H9 (cell line): ENCODE measurements around the gene C1QB. TPM values are rescaled to one million over a fixed set of nuclear protein-coding genes. Genes with fewer than 3 reads are reported as not detected.
A peak's percentile ranks its signal among the peaks of the same experiment; 100 is the strongest.

Experiments
- DNase-seq: peaks from one replicate; pipeline ENCODE4 v3.0.0-alpha.2; 2017
- H2AFZ ChIP-seq: one replicate; pipeline ENCODE4 v1.6.1; 2013; ENCODE audit warnings: mild to moderate bottlenecking, low read length, control low read depth, moderate library complexity
- H2AK5ac ChIP-seq: 2 replicates; pipeline ENCODE4 v1.6.1; 2013; ENCODE audit warnings: low read length, control low read depth, mixed read lengths; ENCODE audit not compliant: insufficient read length
- H2BK120ac ChIP-seq: one replicate; pipeline ENCODE4 v1.6.1; 2013; ENCODE audit warnings: low read depth, mild to moderate bottlenecking, low read length, control low read depth, inconsistent platforms; ENCODE audit not compliant: poor library complexity, severe bottlenecking
- H2BK12ac ChIP-seq: 2 replicates; pipeline ENCODE4 v1.6.1; 2013; ENCODE audit warnings: low read length, control low read depth, mixed read lengths, low read depth; ENCODE audit not compliant: insufficient read length
- H2BK15ac ChIP-seq: 2 replicates; pipeline ENCODE4 v1.6.1; 2013; ENCODE audit warnings: low read depth, low read length, control low read depth
- H2BK20ac ChIP-seq: one replicate; pipeline ENCODE4 v1.6.1; 2013; ENCODE audit warnings: low read depth, mild to moderate bottlenecking, low read length, control low read depth, inconsistent platforms; ENCODE audit not compliant: poor library complexity, severe bottlenecking
- H2BK5ac ChIP-seq: 2 replicates; pipeline ENCODE4 v1.6.1; 2013; ENCODE audit warnings: low read length, control low read depth, mixed read lengths; ENCODE audit not compliant: insufficient read length
- H3K14ac ChIP-seq: 2 replicates; pipeline ENCODE4 v1.6.1; 2013; ENCODE audit warnings: low read length, control low read depth; ENCODE audit not compliant: insufficient read depth
- H3K18ac ChIP-seq: 2 replicates; pipeline ENCODE4 v1.6.1; 2013; ENCODE audit warnings: low read depth, mild to moderate bottlenecking, mixed read lengths, low read length, control low read depth; ENCODE audit not compliant: insufficient read length
- H3K23ac ChIP-seq: 2 replicates; pipeline ENCODE4 v1.6.1; 2013; ENCODE audit warnings: low read length, control low read depth, mixed read lengths, low read depth; ENCODE audit not compliant: insufficient read length
- H3K23me2 ChIP-seq: 2 replicates; pipeline ENCODE4 v1.6.1; 2013; ENCODE audit warnings: low read depth, mild to moderate bottlenecking, mixed read lengths, low read length, control low read depth; ENCODE audit not compliant: insufficient read length, poor library complexity, severe bottlenecking
- H3K27ac ChIP-seq: 2 replicates; pipeline ENCODE4 v1.5.1; 2013; ENCODE audit warnings: low read length, control low read depth, mixed read lengths, low read depth; ENCODE audit not compliant: insufficient read length
- H3K27me3 ChIP-seq: 2 replicates; pipeline ENCODE4 v1.6.1; 2013; ENCODE audit warnings: low read length, control low read depth, inconsistent platforms; ENCODE audit not compliant: insufficient read depth
- H3K4ac ChIP-seq: 2 replicates; pipeline ENCODE4 v1.6.1; 2013; ENCODE audit warnings: low read depth, mild to moderate bottlenecking, control low read depth, inconsistent platforms, low read length, moderate library complexity
- H3K4me1 ChIP-seq: 2 replicates; pipeline ENCODE4 v1.6.1; 2013; ENCODE audit warnings: low read length, control low read depth, inconsistent platforms; ENCODE audit not compliant: insufficient read depth
- H3K4me2 ChIP-seq: 2 replicates; pipeline ENCODE4 v1.6.1; 2013; ENCODE audit warnings: low read length, control low read depth, mixed read lengths; ENCODE audit not compliant: insufficient read length, insufficient read depth
- H3K56ac ChIP-seq: 2 replicates; pipeline ENCODE4 v1.6.1; 2013; ENCODE audit warnings: low read depth, mild to moderate bottlenecking, mixed read lengths, low read length, control low read depth; ENCODE audit not compliant: insufficient read length
- H3K79me1 ChIP-seq: 2 replicates; pipeline ENCODE4 v1.6.1; 2013; ENCODE audit warnings: low read depth, mild to moderate bottlenecking, moderate library complexity, low read length, control low read depth, inconsistent platforms; ENCODE audit not compliant: insufficient read depth, poor library complexity, severe bottlenecking
- H3K79me2 ChIP-seq: 2 replicates; pipeline ENCODE4 v1.6.1; 2013; ENCODE audit warnings: low read length, control low read depth, inconsistent platforms; ENCODE audit not compliant: insufficient read depth
- H3K9ac ChIP-seq: 2 replicates; pipeline ENCODE4 v1.6.1; 2013; ENCODE audit warnings: low read length, control low read depth, mixed read lengths; ENCODE audit not compliant: insufficient read length; ENCODE audit errors: extremely low read depth
- H3K9me3 ChIP-seq: one replicate; pipeline ENCODE4 v1.6.1; 2013; ENCODE audit warnings: low read depth, low read length, inconsistent platforms; ENCODE audit not compliant: control insufficient read depth
- H3T11ph ChIP-seq: one replicate; pipeline ENCODE4 v1.6.1; 2013; ENCODE audit warnings: mild to moderate bottlenecking, low read length, control low read depth, inconsistent platforms
- H4K20me1 ChIP-seq: one replicate; pipeline ENCODE4 v1.6.1; 2013; ENCODE audit not compliant: control insufficient read depth, insufficient read length, insufficient read depth
- H4K5ac ChIP-seq: 2 replicates; pipeline ENCODE4 v1.6.1; 2013; ENCODE audit warnings: low read depth, mild to moderate bottlenecking, mixed read lengths, low read length, control low read depth; ENCODE audit not compliant: insufficient read length
- H4K8ac ChIP-seq: replicated peaks from 2 replicates; pipeline ENCODE4 v1.6.1; 2013; ENCODE audit warnings: low read length, control low read depth, mixed read lengths, low read depth; ENCODE audit not compliant: insufficient read length
- H4K91ac ChIP-seq: 2 replicates; pipeline ENCODE4 v1.6.1; 2013; ENCODE audit warnings: low read depth, mild to moderate bottlenecking, moderate library complexity, mixed read lengths, low read length, control low read depth; ENCODE audit not compliant: insufficient read length
- H3K27ac Mint-ChIP-seq, 3 experiments: 2 replicates in 2 of 3; 3 replicates in 1 of 3; pipeline ENCODE4 v1.8.0; 2020 to 2021; ENCODE audit warnings: mixed read lengths in 3 of 3, mild to moderate bottlenecking in 1 of 3, moderate library complexity in 1 of 3
- H3K27me3 Mint-ChIP-seq: 2 replicates; pipeline ENCODE4 v1.8.0; 2021; ENCODE audit warnings: low read depth, mild to moderate bottlenecking, moderate library complexity, mixed read lengths
- H3K36me3 Mint-ChIP-seq, 3 experiments: 2 replicates in 2 of 3; 3 replicates in 1 of 3; pipeline ENCODE4 v1.8.0; 2020 to 2021; ENCODE audit warnings: low read depth in 3 of 3, mixed read lengths in 3 of 3; ENCODE audit not compliant: insufficient read depth in 1 of 3
- H3K4me1 Mint-ChIP-seq, 2 experiments: 2 replicates each; pipeline ENCODE4 v1.8.0; 2020; ENCODE audit warnings: mixed read lengths in 2 of 2
- H3K4me3 Mint-ChIP-seq, 2 experiments: 2 replicates in 1 of 2; 3 replicates in 1 of 2; pipeline ENCODE4 v1.8.0; 2020 to 2021; ENCODE audit warnings: mild to moderate bottlenecking in 2 of 2, mixed read lengths in 2 of 2, moderate library complexity in 1 of 2
- H3K9me3 Mint-ChIP-seq, 2 experiments: 2 replicates in 1 of 2; 3 replicates in 1 of 2; pipeline ENCODE4 v1.8.0; 2020; ENCODE audit warnings: mild to moderate bottlenecking in 2 of 2, mixed read lengths in 2 of 2, moderate library complexity in 1 of 2
- WGBS: extraction: QIAGEN DNeasy Blood & Tissue Kit; methylation state at CpG from one replicate; pipeline ENCODE4 v1.1.7; 2013; ENCODE audit warnings: missing lambda C conversion rate, low lambda C conversion rate, mixed read lengths; ENCODE audit not compliant: insufficient read length; ENCODE audit errors: extremely low coverage; 5-methylcytosine and 5-hydroxymethylcytosine counted together
- total RNA-seq: library from RNA; stranded (reverse); gene quantifications from 2 replicates; pipeline ENCODE4 v1.2.1, GENCODE V29; 2021
- TF ChIP-seq, protein P1 (sequence below): fragments of 200-600 bp; sonication (generic); conservative IDR thresholded peaks from 3 replicates; pipeline ENCODE4 v1.8.0; 2021; ENCODE audit warnings: antibody characterized with exemption, mild to moderate bottlenecking

Gene C1QB
- total RNA-seq, 1 experiment from 2014 or later = not detected

DNA sequence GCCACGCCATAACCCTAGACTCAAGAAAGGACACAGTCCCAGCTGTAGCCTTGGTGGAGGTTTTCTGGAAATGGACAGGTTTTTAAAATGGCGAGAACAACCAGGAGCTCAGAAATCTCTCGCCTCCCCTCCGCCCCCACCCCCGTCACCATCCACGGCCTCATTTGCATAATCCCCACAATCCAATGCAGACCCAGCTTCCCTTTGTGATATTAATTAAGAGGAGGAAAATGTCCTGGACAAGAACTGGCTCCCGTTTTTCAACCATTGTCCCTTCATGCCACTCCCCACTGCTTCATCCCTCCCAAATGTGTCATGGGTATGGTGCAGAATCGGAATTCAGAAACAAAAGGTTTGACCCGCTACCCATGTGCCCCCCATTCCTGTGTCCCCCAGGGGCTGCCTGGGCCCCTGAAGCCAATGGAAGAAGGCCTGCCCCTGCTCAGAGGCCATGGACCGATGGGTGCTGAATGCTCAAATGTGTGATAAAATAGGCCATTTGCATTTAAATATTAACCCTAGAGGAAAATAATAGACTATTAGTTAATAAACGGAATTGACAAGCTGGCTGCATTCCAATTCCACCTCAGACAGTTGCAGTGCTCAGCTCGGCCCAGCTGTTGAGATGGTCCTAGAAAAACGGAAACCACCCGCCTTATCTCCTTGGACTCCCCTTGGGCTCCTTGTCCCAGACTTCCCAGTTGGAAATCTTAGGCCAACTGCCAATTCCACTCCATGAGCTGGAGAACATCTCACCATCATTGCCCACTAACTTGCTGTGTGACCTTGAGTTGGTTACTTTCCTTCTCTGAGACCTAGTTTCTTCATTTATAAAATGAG is 46.9 kb downstream of the C1QB start:
- H3K27ac ChIP-seq = no peak overlapping the region

More for the DNA sequence above, 46.9 kb downstream of the C1QB start:
- Histone ChIP-seq H3K4me1 (no peaks in the 10 kb centered on the region; the same call in 1 of the 2 replicates), H3K4ac (no peak overlapping the region), H2BK20ac (peak overlapping the region; percentile 83), H2BK12ac (no peak overlapping the region), H4K20me1 (no peaks in the 10 kb centered on the region), H3T11ph (no peak overlapping the region), H3K9me3 (no peaks in the 10 kb centered on the region), H2AFZ (peak overlapping the region; percentile 77), H3K27me3 (no peaks in the 10 kb centered on the region), H2AK5ac (no peak overlapping the region), H3K14ac (no peak overlapping the region), H3K23me2 (no peaks in the 10 kb centered on the region), H4K5ac (no peak overlapping the region), H4K8ac (no peak overlapping the region), H3K79me2 (no peaks in the 10 kb centered on the region), H2BK5ac (no peak overlapping the region), H3K18ac (peak overlapping the region; percentile 11), H3K56ac (no peak overlapping the region), H2BK120ac (no peak overlapping the region), H3K4me2 (no peak overlapping the region), H2BK15ac (no peak overlapping the region), H3K79me1 (no peaks in the 10 kb centered on the region), H3K9ac (no peak overlapping the region), H4K91ac (no peak overlapping the region), H3K23ac (no peak overlapping the region)
- Mint-ChIP-seq H3K36me3 (no peaks in the 10 kb centered on the region), H3K4me3 (peak overlapping the region in 1 of 2 experiments; percentile 55; a peak in 1 of 5 replicates), H3K27me3 (no peaks in the 10 kb centered on the region; the same call in none of the 2 replicates), H3K9me3 (no peaks in the 10 kb centered on the region; a peak in 1 of 5 replicates), H3K4me1 (peaks cover 8% of the 10 kb centered on the region in 2 experiments; a peak in 3 of 4 replicates), H3K27ac (no peak overlapping the region)
- TF ChIP-seq, protein P1, sequence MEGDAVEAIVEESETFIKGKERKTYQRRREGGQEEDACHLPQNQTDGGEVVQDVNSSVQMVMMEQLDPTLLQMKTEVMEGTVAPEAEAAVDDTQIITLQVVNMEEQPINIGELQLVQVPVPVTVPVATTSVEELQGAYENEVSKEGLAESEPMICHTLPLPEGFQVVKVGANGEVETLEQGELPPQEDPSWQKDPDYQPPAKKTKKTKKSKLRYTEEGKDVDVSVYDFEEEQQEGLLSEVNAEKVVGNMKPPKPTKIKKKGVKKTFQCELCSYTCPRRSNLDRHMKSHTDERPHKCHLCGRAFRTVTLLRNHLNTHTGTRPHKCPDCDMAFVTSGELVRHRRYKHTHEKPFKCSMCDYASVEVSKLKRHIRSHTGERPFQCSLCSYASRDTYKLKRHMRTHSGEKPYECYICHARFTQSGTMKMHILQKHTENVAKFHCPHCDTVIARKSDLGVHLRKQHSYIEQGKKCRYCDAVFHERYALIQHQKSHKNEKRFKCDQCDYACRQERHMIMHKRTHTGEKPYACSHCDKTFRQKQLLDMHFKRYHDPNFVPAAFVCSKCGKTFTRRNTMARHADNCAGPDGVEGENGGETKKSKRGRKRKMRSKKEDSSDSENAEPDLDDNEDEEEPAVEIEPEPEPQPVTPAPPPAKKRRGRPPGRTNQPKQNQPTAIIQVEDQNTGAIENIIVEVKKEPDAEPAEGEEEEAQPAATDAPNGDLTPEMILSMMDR = no peak
- DNase-seq = no peak
- no CpG with 5 or more reads among the region's 14 CpGs for WGBS
